DMS153 treated with DMSO at 0.1 percent for 48 hours (cell line): ENCODE data around the gene FTO.

Experiments
- DNase-seq: peaks from one replicate; lab custom pipeline; 2025; ENCODE audit not compliant: unreplicated experiment; lab: John Stamatoyannopoulos, UW

The FTO gene

GRCh38 chr16:54110016-54110981, 406.3 kb downstream of the FTO start:
- DNase-seq, result no peak

- DNase-seq, result no peak
Measured at GRCh38 chr16:54112451-54113206, 408.7 kb downstream of the FTO start.

GRCh38 chr16:54115558-54115957, 411.6 kb downstream of the FTO start:
- DNase-seq, result no peak

GRCh38 chr16:54116124-54116655, 412.2 kb downstream of the FTO start:
- no peak for DNase-seq

- DNase-seq, result no peak
Measured at GRCh38 chr16:54118846-54119245, 414.9 kb downstream of the FTO start.

GRCh38 chr16:54120846-54121480, 417.0 kb downstream of the FTO start:
- DNase-seq, result no peak

- DNase-seq, result no peak
Measured at GRCh38 chr16:54121539-54122295, 417.8 kb downstream of the FTO start.

GRCh38 chr16:54123766-54124165, 419.8 kb downstream of the FTO start:
- DNase-seq, result no peak

GRCh38 chr16:54125751-54126655, 422.0 kb downstream of the FTO start:
- DNase-seq, result no peak

- DNase-seq, result no peak
Measured at GRCh38 chr16:54126907-54127306, 423.0 kb downstream of the FTO start.

GRCh38 chr16:54128629-54129234, 424.8 kb downstream of the FTO start:
- no peak for DNase-seq

GRCh38 chr16:54129810-54130209, 425.9 kb downstream of the FTO start:
- no peak for DNase-seq

- no peak for DNase-seq
Measured at GRCh38 chr16:54135361-54136275, 431.7 kb downstream of the FTO start.

- DNase-seq, result no peak
Measured at GRCh38 chr16:54136276-54136625, 432.3 kb downstream of the FTO start.

GRCh38 chr16:54140057-54140787, 436.3 kb downstream of the FTO start:
- DNase-seq, result no peak

- DNase-seq, result no peak
Measured at GRCh38 chr16:54140788-54141136, 436.8 kb downstream of the FTO start.

GRCh38 chr16:54142787-54143186, 438.8 kb downstream of the FTO start:
- DNase-seq, result no peak

GRCh38 chr16:54143410-54143809, 439.5 kb downstream of the FTO start:
- DNase-seq, result no peak
